HG02981 (cell line): ENCODE data around the gene ACP2.

Experiments used
- ATAC-seq: cut with Tn5 transposase; IDR thresholded peaks from one replicate; pipeline ENCODE4 v1.9.1; 2021; ENCODE audit warnings: mild to moderate bottlenecking, moderate library complexity; ENCODE audit not compliant: unreplicated experiment

The ACP2 gene

DNA sequence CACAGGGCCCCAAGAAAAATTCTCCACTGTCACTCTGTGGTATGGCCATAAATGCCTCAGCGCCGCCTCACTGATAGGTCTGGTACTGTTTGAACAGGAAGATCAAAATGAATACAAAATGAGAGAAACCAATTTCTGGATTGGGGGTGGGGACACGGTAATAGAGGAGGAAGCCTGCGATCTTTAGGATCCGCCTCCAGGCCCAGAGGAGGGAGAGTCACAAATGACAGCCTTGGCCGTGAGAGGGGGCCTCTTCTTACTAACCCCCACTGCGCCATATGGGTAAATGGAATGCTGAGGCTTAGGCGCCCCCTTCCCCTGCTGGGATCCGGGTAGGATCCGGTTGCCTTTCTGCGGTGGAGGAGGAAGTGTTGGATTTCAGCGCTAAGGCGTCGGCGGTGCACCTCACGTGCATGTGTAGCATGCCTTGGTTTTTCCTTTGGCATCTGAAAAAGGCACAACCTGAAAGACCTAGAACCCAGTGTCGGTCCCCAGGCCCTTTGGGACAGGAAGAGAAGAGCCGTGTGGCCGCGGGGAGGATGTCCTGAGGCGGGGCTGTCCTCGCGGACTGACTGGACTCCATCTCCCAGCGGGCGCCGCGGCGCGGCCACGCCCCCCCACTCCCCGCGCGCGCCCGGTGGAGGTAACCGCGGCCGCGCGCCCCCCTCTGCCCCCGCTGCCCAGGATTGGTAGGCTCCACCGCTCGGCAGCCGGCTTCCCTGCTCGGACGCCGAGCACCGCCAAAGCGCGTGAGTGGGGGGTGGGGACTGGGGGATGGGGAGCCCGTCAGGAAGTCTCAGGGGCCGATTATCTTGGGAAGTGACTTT lies 20.6 kb upstream of the ACP2 start:
- ATAC-seq = peak; percentile 47

DNA sequence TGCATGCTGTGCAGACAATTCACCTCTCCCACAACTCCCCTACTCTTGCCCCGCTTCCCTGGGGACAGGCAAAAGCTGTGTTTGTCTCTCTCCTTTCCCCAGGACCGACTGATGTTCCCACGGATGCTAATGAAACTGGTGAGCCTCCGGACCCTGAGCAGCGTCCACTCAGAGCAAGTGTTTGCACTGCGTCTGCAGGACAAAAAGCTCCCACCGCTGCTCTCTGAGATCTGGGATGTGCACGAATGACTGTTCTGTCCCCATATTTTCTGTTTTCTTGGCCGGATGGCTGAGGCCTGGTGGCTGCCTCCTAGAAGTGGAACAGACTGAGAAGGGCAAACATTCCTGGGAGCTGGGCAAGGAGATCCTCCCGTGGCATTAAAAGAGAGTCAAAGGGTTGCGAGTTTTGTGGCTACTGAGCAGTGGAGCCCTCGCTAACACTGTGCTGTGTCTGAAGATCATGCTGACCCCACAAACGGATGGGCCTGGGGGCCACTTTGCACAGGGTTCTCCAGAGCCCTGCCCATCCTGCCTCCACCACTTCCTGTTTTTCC lies 19.9 kb upstream of the ACP2 start:
- ATAC-seq = no peak

DNA sequence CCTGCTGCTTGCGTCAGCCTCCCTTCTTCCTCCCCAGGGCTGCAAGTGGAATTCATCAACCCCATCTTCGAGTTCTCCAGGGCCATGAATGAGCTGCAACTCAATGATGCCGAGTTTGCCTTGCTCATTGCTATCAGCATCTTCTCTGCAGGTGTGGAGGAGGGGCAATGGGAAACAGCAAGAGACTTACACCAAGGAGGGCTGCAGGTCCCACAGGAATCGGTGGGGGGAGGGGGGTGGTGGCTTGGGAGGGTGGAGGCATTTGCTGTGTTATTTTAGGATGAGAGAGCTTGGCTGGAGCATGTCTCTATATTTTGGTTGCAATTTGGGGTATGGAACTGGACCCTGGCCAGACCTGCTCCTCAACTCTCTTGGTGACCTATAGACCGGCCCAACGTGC lies 19.3 kb upstream of the ACP2 start:
- ATAC-seq = no peak

DNA sequence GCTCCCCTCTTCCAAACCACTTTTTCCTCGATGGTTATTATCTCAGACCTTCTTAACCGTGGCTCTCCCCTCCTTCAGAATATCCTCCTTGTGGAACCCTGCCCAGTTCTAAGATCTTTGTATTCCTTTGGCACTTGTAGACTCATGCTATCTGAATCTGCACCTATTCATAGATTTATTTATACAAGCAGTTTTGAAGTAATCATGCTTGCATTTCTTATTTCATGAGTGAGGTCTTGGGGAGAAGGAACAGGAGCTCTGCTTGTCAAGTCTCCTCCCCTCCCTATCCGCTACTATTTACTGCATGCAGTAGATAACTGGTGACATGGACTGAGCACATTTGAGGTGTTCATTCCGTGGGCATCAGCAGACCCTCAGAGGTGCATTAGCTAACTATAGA lies 15.9 kb upstream of the ACP2 start:
- no peak for ATAC-seq

DNA sequence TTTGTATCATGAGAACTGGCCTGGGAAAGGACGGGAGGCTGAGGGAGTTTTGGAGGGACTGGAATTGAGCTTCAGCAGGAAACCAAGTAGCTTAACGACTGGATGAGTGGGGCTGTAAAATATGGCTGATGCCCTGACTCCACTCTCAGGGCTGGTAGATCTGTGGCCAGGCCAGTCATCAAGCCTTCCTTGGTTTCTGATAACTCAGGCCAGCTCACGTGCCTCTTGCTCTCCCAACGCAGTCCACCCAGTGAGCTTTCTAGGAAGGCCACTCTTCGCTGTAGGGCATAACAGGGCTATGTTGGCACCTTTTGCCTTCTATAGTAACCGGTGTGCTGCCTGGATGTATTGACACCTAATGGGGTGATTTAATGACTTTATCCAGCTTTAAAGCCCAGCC lies 15.5 kb upstream of the ACP2 start:
- no peak for ATAC-seq

DNA sequence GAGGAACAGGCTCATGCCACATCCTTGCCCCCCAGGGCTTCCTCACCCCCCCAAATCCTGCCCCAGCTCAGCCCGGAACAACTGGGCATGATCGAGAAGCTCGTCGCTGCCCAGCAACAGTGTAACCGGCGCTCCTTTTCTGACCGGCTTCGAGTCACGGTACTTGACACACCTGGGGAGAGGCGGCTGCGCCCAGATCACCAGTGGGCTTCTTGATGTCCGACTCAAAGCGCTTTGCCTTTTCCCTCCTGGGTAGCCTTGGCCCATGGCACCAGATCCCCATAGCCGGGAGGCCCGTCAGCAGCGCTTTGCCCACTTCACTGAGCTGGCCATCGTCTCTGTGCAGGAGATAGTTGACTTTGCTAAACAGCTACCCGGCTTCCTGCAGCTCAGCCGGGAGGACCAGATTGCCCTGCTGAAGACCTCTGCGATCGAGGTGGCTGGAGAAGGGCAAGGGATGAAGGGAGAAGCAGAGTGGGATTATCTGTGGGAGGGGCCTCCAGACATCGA lies 12.7 kb upstream of the ACP2 start:
- no peak for ATAC-seq

DNA sequence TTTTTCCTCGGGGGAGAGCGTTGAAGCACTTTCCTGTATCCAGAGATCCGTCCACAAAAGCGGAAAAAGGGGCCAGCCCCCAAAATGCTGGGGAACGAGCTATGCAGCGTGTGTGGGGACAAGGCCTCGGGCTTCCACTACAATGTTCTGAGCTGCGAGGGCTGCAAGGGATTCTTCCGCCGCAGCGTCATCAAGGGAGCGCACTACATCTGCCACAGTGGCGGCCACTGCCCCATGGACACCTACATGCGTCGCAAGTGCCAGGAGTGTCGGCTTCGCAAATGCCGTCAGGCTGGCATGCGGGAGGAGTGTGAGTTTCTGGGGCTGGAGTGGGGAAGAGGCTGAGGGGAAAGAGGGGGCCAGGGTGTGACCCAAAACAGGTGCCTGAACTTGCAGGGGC lies 11.8 kb upstream of the ACP2 start:
- no peak for ATAC-seq

DNA sequence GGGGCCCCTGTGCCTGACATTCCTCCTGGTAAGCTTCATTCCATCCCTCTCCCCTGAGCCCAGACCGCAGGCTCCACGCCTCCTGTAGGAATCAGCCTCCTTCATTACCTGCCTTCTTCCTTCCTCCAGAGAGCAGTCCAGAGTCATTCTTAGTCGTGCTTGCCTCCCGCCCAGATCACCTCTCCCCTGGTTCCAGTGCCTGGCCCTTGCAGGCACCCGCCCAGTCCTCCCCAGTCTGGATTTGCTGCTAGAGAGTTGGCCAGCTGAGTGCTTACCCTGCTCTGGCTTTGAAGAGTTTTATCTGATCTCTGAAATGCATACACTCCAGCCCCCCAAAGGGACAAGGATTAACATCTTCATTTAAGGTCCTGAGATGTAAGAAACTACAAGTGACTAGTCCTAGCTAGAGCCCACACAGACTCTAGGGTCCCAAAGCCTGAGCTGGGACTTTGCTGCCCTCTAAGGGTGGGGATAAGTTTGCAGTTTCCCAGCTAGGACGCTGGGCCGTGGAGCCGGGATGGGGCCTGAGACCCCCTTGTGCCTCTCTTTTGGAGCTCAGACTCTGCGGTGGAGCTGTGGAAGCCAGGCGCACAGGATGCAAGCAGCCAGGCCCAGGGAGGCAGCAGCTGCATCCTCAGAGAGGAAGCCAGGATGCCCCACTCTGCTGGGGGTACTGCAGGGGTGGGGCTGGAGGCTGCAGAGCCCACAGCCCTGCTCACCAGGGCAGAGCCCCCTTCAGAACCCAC lies 10.8 kb upstream of the ACP2 start:
- ATAC-seq = no peak

DNA sequence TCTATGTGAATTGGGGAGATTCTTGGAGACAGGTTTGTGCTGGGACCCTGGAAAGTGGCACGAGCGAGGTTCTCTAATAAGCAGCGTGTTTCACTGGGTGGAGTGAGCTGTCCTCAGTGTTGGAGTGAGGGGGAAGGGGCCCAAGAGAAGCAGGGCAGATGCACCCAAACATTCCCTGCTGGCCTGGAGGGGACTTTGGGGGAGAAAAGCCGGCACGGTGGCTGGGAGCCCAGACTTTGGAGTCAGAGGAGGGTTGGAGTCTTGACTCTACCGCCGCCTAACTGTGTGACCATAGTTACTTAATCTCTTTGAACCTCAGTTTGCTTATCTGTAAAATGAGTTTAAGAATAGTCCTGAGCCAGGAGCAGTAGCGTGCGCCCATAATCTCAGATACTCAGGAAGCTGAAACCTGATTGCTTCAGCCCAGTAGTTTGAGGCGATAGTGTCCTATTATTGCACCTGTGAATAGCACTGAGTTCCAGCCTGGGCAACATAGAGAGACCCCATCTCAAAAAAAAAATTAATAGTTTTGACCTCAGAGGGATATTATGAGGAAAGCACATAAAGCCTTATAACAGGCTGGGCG lies 9.8 kb upstream of the ACP2 start:
- no peak for ATAC-seq

DNA sequence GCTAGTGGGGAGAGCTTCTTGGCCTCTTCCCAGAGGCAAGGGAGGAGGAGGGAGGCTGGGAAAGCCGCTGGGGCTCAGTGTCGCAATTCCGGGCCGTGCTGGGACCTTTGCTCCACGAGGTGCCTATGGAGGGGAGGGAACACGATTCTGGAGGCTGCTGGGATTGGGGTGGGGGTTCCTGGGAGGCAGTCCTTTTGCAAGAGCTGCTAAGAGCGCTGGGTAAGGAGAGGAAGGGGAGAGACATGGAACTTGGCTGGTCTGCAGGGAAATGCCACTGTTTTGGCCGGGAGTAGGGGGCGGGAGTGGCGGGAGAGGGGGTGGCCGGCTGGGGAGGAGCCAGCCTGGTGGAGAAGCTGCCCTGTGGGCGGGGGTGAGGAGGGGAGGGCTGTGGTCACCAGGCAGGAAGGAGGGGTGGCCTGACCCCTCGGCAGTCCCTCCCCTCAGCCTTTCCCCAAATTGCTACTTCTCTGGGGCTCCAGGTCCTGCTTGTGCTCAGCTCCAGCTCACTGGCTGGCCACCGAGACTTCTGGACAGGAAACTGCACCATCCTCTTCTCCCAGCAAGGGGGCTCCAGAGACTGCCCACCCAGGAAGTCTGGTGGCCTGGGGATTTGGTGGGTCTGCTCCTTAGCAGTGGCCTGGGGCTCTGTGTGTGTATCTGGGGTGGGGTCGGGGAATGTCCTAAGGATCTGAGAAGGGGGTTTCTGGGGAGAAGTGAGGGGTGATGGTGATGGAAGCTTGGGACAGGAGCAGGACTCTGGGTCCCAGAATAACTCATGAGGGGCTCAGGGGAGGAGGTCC lies 9.1 kb upstream of the ACP2 start, which contains the start of gene NR1H3:
Gene NR1H3, plus strand, starts transcription at position 480 of the 800 bp plus-strand sequence. CDS start 1,221 bp downstream, outside the sequence.
- no peak for ATAC-seq

DNA sequence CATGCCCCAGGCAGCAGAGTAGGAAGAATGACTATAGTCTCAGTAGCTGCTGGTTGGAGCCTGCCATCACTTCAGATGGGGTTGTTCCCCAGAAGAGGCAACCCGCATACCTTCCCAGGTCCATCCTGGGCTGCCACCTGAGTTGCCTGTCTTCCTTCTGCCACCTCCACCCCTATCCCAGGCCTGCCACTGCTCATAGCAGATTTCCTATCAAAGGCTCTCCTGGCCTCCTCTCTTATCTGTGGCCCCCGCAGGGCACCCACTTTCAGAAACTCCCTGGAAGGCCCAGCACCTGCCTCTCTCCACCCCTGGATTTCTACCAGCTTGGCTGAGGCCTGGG lies 8.5 kb upstream of the ACP2 start:
- ATAC-seq = no peak

DNA sequence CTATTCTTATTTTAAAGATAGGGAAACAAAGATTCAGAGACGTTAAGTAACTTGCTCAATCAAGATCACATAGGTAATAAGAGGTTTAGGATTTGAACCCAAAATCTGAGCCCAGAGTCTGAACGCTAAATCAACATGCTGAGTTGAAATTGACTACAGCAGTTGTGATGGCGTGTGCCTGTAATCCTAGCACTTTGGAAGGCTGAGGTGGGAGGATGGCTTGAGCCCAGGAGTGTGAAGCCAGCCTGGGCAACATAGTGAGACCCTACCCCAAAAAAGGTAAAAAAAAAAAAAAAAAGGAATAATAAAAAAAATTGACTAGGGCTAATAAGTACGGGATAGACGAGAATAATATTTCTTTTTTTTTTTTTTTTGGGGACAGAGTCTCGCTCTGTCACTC lies 7.8 kb upstream of the ACP2 start:
- no peak for ATAC-seq

DNA sequence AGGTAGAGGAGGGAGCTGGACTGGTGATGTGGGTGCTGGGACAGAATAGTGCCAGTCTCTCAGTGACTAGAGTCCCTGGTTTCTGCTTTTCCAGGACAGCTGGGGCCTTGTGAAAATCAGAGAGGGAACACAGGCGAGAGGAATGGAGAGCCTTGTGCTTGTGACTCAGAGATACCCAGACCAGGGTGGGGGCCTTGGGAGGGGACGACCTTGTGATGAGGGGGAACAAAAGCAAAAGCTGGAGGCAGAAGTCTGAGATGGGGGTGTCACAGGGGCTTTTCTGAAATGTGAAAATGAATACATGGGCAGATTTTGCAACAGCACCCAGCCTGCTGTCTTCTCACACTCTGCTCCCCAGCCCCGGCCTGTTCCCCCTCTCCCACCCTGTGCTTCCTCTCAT lies 5.8 kb upstream of the ACP2 start:
- ATAC-seq = no peak

DNA sequence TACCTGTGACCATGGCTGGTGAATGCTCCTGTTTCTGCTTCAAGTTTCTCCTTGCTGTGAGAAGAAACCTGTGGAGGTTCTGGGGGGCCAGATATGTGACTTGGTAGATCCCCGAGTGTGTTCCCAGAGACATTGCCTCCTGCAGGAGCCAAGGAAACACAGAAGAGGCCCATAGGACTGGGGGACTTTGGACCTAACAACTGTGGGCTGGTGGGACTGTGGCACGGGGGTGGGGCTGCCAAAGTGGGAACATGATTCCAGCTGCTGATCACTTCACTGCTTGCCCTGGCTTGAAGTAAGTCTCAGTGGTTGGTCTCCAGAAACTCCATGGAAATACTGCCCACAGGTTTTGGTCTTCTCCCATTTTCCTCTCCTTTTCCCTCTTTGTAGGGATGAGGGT lies 5.0 kb upstream of the ACP2 start:
- no peak for ATAC-seq

DNA sequence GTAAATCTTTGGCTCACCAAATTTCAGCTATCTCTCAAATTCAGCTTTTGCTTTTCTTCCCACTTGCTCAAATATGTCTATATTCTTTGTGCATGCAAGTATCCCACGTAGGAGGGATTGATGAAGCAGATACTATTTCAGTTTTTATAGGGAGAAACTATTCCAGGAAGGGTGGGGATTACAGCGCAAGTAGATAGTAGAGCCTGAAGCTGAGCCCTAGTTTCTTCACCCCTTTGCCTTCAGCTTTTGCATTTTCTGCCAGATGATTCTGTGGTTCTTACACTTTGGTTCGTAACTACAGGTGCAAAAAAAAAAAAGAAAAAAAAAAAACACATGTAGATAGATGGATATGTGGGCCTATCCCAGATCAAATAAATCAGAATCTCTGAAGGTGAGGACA lies 3.1 kb upstream of the ACP2 start:
- no peak for ATAC-seq

DNA sequence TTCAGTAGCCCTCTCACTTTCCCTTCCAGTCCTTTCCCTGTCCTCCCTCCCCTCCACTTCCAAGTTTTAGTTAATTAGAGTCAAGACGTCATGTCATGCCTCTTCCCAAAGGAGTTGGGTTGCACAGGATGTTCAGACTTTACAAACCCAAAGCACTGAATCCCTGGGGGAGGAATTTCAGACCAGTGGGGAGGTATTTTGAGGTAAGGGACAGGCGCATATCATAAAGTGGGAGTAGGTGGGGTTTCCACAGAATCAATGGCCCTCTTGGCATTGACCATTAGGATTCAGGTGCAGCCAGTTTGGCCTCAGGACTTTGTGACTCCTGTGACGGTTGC lies 733 bp upstream of the ACP2 start:
- ATAC-seq = no peak

DNA sequence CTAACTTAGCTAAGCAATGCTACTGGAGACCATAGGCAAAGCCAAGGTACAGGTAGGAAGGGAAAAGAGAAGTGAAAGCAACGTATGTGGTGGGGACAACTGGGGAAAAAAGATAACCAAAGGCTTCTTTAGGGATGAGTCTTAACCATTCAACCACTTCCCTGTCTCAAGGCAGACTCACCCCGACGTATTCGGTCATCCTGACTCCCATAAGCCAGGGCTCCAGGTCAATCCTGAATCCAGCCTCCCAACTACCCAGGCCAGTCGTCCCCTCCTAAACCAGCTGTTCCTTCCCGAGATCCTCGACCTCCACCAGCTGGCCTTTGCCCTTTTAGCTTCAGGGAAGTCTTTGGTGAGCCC lies 330 bp downstream of the ACP2 start:
- ATAC-seq = peak; percentile 23

DNA sequence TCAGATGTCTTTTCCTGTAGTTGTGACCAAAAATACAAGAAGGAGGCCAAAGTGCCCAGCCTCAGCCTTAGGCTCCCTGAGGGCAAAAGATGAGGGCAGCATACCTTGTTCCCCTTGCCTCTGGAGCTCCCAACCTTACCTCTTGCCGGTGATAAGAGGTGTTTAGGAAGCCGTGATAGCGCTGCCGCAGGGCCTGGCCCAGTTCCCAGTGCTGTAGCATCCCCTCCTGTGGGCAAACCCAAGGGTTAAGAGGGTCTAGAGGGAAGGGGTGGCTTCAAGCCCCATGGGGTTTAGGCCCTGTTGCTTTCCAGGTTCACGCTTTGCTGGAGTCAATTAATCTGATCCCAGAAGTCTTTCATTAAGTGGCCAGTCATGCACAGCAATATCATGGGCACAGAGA lies 1.1 kb downstream of the ACP2 start:
- no peak for ATAC-seq

DNA sequence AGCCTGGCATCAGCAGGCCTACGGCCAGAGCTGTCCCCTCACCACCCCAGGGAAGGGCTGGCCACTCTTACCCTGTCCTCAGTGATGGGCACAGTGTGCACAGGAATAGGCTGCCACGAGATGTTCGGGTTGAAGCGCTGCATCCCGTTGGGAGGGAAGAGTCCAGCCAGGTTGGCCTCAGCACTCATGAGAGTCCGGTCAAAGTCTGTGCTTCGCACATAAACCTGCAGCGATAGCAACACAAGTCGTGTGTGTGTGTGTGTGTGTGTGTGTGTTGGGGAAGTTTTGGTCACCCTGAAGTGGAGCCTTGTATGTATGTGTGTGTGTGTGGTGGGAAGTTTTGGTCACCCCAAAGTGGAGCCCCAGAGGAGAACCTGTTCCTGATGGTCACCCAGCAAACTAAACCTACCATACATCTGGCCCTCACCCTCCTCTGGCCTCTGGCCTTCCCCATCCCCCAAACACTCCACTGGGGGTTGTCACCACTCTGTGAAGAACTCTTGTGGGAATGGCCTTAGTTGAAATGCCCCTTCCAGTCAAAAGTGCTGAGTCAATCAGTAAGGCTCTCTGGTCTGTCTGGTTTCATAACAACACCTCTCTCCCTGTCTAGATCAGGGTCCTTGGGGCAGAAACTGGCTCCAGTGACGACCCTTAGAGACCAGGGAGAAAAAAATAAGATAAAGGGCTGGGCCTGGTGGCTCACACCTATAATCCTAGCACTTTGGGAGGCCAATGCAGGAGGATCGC lies 2.8 kb downstream of the ACP2 start:
- no peak for ATAC-seq
